Fibroblast of lung (primary cell): Measurements from ENCODE around the gene PTPRA. TPM values are rescaled to one million over a fixed set of nuclear protein-coding genes. Genes with fewer than 3 reads are reported as not detected.

Source experiments
- DNase-seq, 2 donors: peaks; one replicate each; pipeline versions ENCODE4 v3.0.0 to v3.0.0-alpha.2; 2010; ENCODE audit warnings: low read depth in 2 of 2
- H2AFZ ChIP-seq: 2 replicates; pipeline ENCODE4 v1.5.1; 2012; ENCODE audit warnings: low read length, control low read depth, inconsistent platforms
- H3K27ac ChIP-seq: 2 replicates; pipeline ENCODE4 v1.5.1; 2011; ENCODE audit warnings: low read length, control low read depth; ENCODE audit not compliant: insufficient read depth
- H3K27me3 ChIP-seq: 2 replicates; pipeline ENCODE4 v1.5.1; 2011; ENCODE audit warnings: mild to moderate bottlenecking, low read length; ENCODE audit not compliant: control insufficient read depth, insufficient read depth
- H3K36me3 ChIP-seq: 2 replicates; pipeline ENCODE4 v1.5.1; 2011; ENCODE audit warnings: low read length; ENCODE audit not compliant: control insufficient read depth, insufficient read depth
- H3K4me1 ChIP-seq: 2 replicates; pipeline ENCODE4 v1.5.1; 2011; ENCODE audit warnings: low read length; ENCODE audit not compliant: control insufficient read depth, insufficient read depth; ENCODE audit errors: extremely low read depth
- H3K4me2 ChIP-seq: 2 replicates; pipeline ENCODE4 v1.5.1; 2011; ENCODE audit warnings: low read length, control low read depth; ENCODE audit not compliant: insufficient read depth; ENCODE audit errors: extremely low read depth
- H3K4me3 ChIP-seq, 4 experiments: fragments of 200-600 bp in 1 of 4; sonication (generic) in 1 of 4; replicated peaks in 1 of 4; 2 replicates each; pipeline ENCODE4 v1.5.1; 2011 to 2016; ENCODE audit warnings: low read length in 4 of 4, low read depth in 3 of 4, mild to moderate bottlenecking in 3 of 4, control low read depth in 2 of 4, inconsistent platforms in 1 of 4, mixed read lengths in 1 of 4; ENCODE audit not compliant: insufficient read depth in 1 of 4; ENCODE audit errors: control extremely low read depth in 1 of 4
- H3K79me2 ChIP-seq: 2 replicates; pipeline ENCODE4 v1.5.1; 2012; ENCODE audit warnings: mild to moderate bottlenecking, low read length, inconsistent platforms; ENCODE audit not compliant: control insufficient read depth, insufficient read depth
- H3K9ac ChIP-seq: 2 replicates; pipeline ENCODE4 v1.5.1; 2011; ENCODE audit warnings: mild to moderate bottlenecking, low read length, control low read depth; ENCODE audit not compliant: insufficient read depth
- H3K9me3 ChIP-seq: 2 replicates; pipeline ENCODE4 v1.5.1; 2012; ENCODE audit warnings: low read depth, low read length; ENCODE audit not compliant: control insufficient read depth, insufficient read depth
- H4K20me1 ChIP-seq: 2 replicates; pipeline ENCODE4 v1.5.1; 2011; ENCODE audit warnings: low read length; ENCODE audit not compliant: control insufficient read depth, insufficient read depth; ENCODE audit errors: extremely low read depth
- EZH2 ChIP-seq: IDR thresholded peaks from 2 replicates; pipeline ENCODE4 v1.5.1; 2012; ENCODE audit warnings: low read length, control low read depth, mild to moderate bottlenecking; ENCODE audit errors: missing control alignments
- polyA plus RNA-seq, 2 donors: library from polyadenylated mRNA; depleted of rRNA in 1 of 2; stranded (reverse) in 1 of 2; unstranded in 1 of 2; fragments of >200 nt; gene quantifications; 2 replicates each; pipeline ENCODE4 v1.2.1, GENCODE V29; 2011 to 2012; ENCODE audit warnings: missing spikeins in 1 of 2
- total RNA-seq: library from RNA; depleted of rRNA; stranded (reverse); fragments of >200 nt; gene quantifications from 2 replicates; pipeline ENCODE4 v1.2.1, GENCODE V29; 2014
- TF ChIP-seq, protein P1 (sequence below), 2 donors: IDR thresholded peaks in 1 of 2; conservative IDR thresholded peaks in 1 of 2; 1 replicate in 1 of 2; 2 replicates in 1 of 2; pipeline ENCODE4 v1.5.1; 2011 to 2012; ENCODE audit warnings: low read length in 2 of 2, control low read depth in 1 of 2, inconsistent platforms in 1 of 2, low read depth in 1 of 2, mild to moderate bottlenecking in 1 of 2

The PTPRA gene
- total and polyA plus RNA-seq, 2 donors (not counting 1 experiment from before 2014, with no cell fraction given), result 27.9 to 127 TPM

DNA sequence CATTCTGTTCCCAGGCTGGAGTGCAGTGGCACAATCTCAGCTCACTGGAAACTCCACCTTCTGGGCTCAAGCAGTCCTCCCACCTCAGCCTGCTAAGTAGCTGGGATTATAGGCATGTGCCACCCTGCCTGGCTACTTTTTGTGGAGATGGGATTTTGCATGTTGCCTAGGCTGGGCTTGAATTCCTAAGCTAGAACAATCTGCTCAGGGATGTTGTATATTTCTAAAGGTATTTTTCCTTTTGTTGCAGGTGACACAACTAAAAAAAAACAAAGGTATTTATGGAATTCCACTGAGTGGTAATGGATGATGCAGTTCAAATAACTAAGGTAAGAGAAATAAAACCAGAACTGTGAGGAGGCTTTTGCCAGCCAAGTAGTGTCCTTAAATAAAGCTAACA lies 49.7 kb downstream of the PTPRA start:
- Histone ChIP-seq H4K20me1 (no peaks in the 10 kb centered on the region), H3K4me3 (no peak overlapping the region), H3K4me2 (no peak overlapping the region), H3K9ac (no peak overlapping the region), H3K9me3 (no peaks in the 10 kb centered on the region), H3K36me3 (peaks cover 2% of the 10 kb centered on the region), H3K27ac (no peak overlapping the region), H3K27me3 (no peaks in the 10 kb centered on the region), H3K79me2 (no peaks in the 10 kb centered on the region), H2AFZ (no peak overlapping the region), H3K4me1 (no peaks in the 10 kb centered on the region)
- no peak for TF ChIP-seq EZH2
- TF ChIP-seq, protein P1, sequence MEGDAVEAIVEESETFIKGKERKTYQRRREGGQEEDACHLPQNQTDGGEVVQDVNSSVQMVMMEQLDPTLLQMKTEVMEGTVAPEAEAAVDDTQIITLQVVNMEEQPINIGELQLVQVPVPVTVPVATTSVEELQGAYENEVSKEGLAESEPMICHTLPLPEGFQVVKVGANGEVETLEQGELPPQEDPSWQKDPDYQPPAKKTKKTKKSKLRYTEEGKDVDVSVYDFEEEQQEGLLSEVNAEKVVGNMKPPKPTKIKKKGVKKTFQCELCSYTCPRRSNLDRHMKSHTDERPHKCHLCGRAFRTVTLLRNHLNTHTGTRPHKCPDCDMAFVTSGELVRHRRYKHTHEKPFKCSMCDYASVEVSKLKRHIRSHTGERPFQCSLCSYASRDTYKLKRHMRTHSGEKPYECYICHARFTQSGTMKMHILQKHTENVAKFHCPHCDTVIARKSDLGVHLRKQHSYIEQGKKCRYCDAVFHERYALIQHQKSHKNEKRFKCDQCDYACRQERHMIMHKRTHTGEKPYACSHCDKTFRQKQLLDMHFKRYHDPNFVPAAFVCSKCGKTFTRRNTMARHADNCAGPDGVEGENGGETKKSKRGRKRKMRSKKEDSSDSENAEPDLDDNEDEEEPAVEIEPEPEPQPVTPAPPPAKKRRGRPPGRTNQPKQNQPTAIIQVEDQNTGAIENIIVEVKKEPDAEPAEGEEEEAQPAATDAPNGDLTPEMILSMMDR (conservative IDR thresholded peaks at IDR 0.05 in 1 of 2, IDR thresholded peaks at IDR 0.05 in 1 of 2; ENCODE audit: low read depth in 1 of 2, low read length in 2 of 2), result no peak
- no peak for DNase-seq

DNA sequence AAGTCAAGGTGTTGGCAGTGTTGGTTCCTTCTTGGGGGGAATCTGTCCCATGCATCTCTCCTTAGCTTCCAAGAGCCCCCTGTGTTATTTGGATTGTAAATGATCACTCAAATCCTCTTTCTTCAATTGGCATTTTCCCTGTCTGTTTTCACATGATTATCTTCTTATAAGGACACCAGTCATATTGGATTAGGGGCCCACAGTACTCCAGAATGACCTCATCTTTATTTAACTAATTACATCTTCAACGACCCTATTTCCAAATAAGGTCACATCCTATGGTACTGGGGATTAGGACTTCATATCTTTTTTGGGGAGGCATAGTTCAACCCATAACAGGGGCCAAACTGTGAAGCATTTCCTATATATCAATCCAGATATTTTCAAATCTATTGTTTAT lies 57.3 kb downstream of the PTPRA start:
- Histone ChIP-seq H2AFZ (no peak overlapping the region), H3K9me3 (no peaks in the 10 kb centered on the region), H3K27me3 (no peaks in the 10 kb centered on the region), H3K27ac (no peak overlapping the region), H3K9ac (no peak overlapping the region), H3K36me3 (no peaks in the 10 kb centered on the region), H3K4me2 (no peak overlapping the region), H3K4me1 (no peaks in the 10 kb centered on the region), H4K20me1 (no peaks in the 10 kb centered on the region), H3K4me3 (no peak overlapping the region), H3K79me2 (no peaks in the 10 kb centered on the region)
- DNase-seq, result no peak
- no peak for TF ChIP-seq EZH2

DNA sequence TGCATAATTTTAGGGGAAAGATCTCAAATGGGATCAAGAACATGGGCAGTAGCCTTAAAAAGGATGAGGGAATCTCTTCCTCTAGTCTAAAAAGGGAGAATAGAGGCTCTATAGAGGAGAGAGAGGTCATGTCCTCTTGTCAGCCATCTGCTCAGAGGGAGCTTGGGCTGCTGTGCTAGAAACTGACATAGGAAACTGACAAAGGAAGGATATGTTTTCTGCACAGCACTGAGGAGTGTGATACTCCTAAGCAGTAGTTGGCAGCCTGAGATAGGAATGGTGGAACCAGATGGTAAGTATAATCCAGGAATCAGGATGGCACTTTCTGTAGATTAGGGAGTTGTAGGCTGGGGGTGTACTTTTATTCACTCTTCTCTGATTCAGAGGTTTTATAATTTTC lies 59.2 kb downstream of the PTPRA start:
- no peaks in the 10 kb centered on the region for H3K9me3 ChIP-seq
- H4K20me1 ChIP-seq, result no peaks in the 10 kb centered on the region
- no peak overlapping the region for H3K4me2 ChIP-seq
- no peaks in the 10 kb centered on the region for H3K27me3 ChIP-seq
- no peaks in the 10 kb centered on the region for H3K79me2 ChIP-seq
- no peaks in the 10 kb centered on the region for H3K4me1 ChIP-seq
- no peak overlapping the region for H3K9ac ChIP-seq
- DNase-seq, result no peak
- no peaks in the 10 kb centered on the region for H3K36me3 ChIP-seq
- H3K4me3 ChIP-seq, result no peak overlapping the region
- no peak overlapping the region for H2AFZ ChIP-seq
- no peak overlapping the region for H3K27ac ChIP-seq
- TF ChIP-seq, protein P1 (conservative IDR thresholded peaks at IDR 0.05 in 1 of 2, IDR thresholded peaks at IDR 0.05 in 1 of 2; ENCODE audit: low read depth in 1 of 2, low read length in 2 of 2), result no peak
- TF ChIP-seq EZH2, result no peak

GRCh38 chr20:2937902-2938301 lies 64.6 kb downstream of the PTPRA start:
- Histone ChIP-seq H2AFZ (no peak overlapping the region), H3K9ac (no peak overlapping the region), H3K79me2 (no peaks in the 10 kb centered on the region), H3K36me3 (no peaks in the 10 kb centered on the region), H3K27ac (no peak overlapping the region), H3K4me1 (no peaks in the 10 kb centered on the region), H4K20me1 (no peaks in the 10 kb centered on the region), H3K27me3 (no peaks in the 10 kb centered on the region), H3K9me3 (no peaks in the 10 kb centered on the region), H3K4me3 (no peak overlapping the region), H3K4me2 (no peak overlapping the region)
- no peak for DNase-seq
- TF ChIP-seq, protein P1 (conservative IDR thresholded peaks at IDR 0.05 in 1 of 2, IDR thresholded peaks at IDR 0.05 in 1 of 2; ENCODE audit: low read depth in 1 of 2, low read length in 2 of 2), result no peak
- TF ChIP-seq EZH2, result no peak
